K562 (cell line): ENCODE measurements around the gene BLOC1S4. TPM values are rescaled to one million over a fixed set of nuclear protein-coding genes. Genes with fewer than 3 reads are reported as not detected.
A peak's percentile ranks its signal among the peaks of the same experiment; 100 is the strongest.

ENCODE experiments used
- CSDE1 ChIP-seq, 2 experiments: fragments of 450-650 bp; IDR thresholded peaks; 2 replicates each; pipeline ENCODE4 v1.6.1; 2016; ENCODE audit warnings: mild to moderate bottlenecking in 1 of 2
- FOXM1 ChIP-seq, 2 experiments: fragments of 450-650 bp in 1 of 2; sonication (generic) in 1 of 2; formaldehyde crosslinking in 1 of 2; IDR thresholded peaks; 2 replicates each; pipeline versions ENCODE4 v1.6.1 to v1.9.0; 2017 to 2022; ENCODE audit warnings: low read depth in 2 of 2, mild to moderate bottlenecking in 2 of 2, missing genetic modification reagents in 1 of 2, moderate library complexity in 1 of 2
- HIVEP1 ChIP-seq: fragments of 250-450 bp; sonication (Bioruptor Pico); IDR thresholded peaks from 2 replicates; pipeline ENCODE4 v1.4.0; 2020; ENCODE audit warnings: mild to moderate bottlenecking
- MIER1 ChIP-seq: fragments of 450-650 bp; IDR thresholded peaks from 2 replicates; pipeline ENCODE4 v1.6.1; 2016; ENCODE audit warnings: antibody characterized with exemption, mild to moderate bottlenecking, low read depth
- MYBL2 ChIP-seq, 2 experiments: fragments of 450-650 bp in 1 of 2; sonication (generic) in 1 of 2; formaldehyde crosslinking in 1 of 2; IDR thresholded peaks; 2 replicates each; pipeline versions ENCODE4 v1.6.1 to v1.8.1; 2017 to 2022; ENCODE audit warnings: borderline replicate concordance in 1 of 2, inconsistent platforms in 1 of 2, low read depth in 1 of 2, mild to moderate bottlenecking in 1 of 2, missing genetic modification reagents in 1 of 2, moderate library complexity in 1 of 2
- MYNN ChIP-seq, 2 experiments: sonication (generic); formaldehyde crosslinking in 1 of 2; IDR thresholded peaks; 2 replicates each; pipeline versions ENCODE4 v1.5.0 to v1.6.1; 2016 to 2020; ENCODE audit warnings: antibody characterized with exemption in 1 of 2, missing genetic modification reagents in 1 of 2
- NFE2L1 ChIP-seq: fragments of 450-650 bp; IDR thresholded peaks from 2 replicates; pipeline ENCODE4 v1.6.1; 2016; ENCODE audit warnings: missing genetic modification characterization, low read depth, mild to moderate bottlenecking, missing compliant biosample characterization, moderate library complexity, borderline replicate concordance
- PHF21A ChIP-seq: fragments of 450-650 bp; IDR thresholded peaks from 2 replicates; pipeline ENCODE4 v1.6.1; 2017; ENCODE audit warnings: low read depth, borderline replicate concordance
- SAFB ChIP-seq: fragments of 200-400 bp; formaldehyde crosslinking; IDR thresholded peaks from 2 replicates; pipeline ENCODE4 v1.6.1; 2017; ENCODE audit warnings: low read depth, low read length, borderline replicate concordance
- ZBTB8A ChIP-seq: fragments of 450-650 bp; IDR thresholded peaks from 2 replicates; pipeline ENCODE4 v1.6.1; 2018; ENCODE audit warnings: mild to moderate bottlenecking, moderate library complexity; ENCODE audit not compliant: partially characterized antibody
- polyA plus RNA-seq, 8 experiments: library from polyadenylated mRNA; depleted of rRNA in 4 of 8; stranded (reverse) in 5 of 8; unstranded in 3 of 8; fragments of >200 nt; fragmentation: Nextera tagmentation in 2 of 8; fragmentation: Illumina TruSeq in 1 of 8; extraction: Ambion mirVana in 2 of 8; extraction: Trizol in 1 of 8; gene quantifications; 2 replicates each; pipeline versions ENCODE4 v1.2.1 to v1.2.3, GENCODE V29; 2011 to 2014; ENCODE audit warnings: inconsistent platforms in 1 of 8, missing spikeins in 1 of 8
- total RNA-seq, 7 experiments: library from RNA; depleted of rRNA in 6 of 7; stranded (reverse); fragments of >200 nt in 6 of 7; fragmentation: Illumina TruSeq in 2 of 7; extraction: Trizol in 2 of 7; gene quantifications; 2 replicates each; pipeline versions ENCODE4 v1.2.1 to v1.2.3, GENCODE V29; 2011 to 2021; ENCODE audit warnings: low replicate concordance in 1 of 7
- TF ChIP-seq, protein P1 (sequence below): IDR thresholded peaks from 2 replicates; pipeline ENCODE4 v1.6.1; 2016; ENCODE audit warnings: missing genetic modification characterization, missing compliant biosample characterization
- TF ChIP-seq, protein P2 (sequence below): fragments of 250-450 bp; sonication (Bioruptor Pico); IDR thresholded peaks from 2 replicates; pipeline ENCODE4 v1.5.0; 2020; ENCODE audit warnings: mild to moderate bottlenecking
- TF ChIP-seq, protein P3 (sequence below): fragments of 250-450 bp; sonication (Bioruptor Pico); IDR thresholded peaks from 2 replicates; pipeline ENCODE4 v1.4.0; 2020

The BLOC1S4 gene
- total and polyA plus RNA-seq, 9 of the 15 experiments (the other 6 are each of a cell fraction or from before 2014, with no cell fraction given) = 3.1 to 31.6 (median 11.2) TPM

DNA sequence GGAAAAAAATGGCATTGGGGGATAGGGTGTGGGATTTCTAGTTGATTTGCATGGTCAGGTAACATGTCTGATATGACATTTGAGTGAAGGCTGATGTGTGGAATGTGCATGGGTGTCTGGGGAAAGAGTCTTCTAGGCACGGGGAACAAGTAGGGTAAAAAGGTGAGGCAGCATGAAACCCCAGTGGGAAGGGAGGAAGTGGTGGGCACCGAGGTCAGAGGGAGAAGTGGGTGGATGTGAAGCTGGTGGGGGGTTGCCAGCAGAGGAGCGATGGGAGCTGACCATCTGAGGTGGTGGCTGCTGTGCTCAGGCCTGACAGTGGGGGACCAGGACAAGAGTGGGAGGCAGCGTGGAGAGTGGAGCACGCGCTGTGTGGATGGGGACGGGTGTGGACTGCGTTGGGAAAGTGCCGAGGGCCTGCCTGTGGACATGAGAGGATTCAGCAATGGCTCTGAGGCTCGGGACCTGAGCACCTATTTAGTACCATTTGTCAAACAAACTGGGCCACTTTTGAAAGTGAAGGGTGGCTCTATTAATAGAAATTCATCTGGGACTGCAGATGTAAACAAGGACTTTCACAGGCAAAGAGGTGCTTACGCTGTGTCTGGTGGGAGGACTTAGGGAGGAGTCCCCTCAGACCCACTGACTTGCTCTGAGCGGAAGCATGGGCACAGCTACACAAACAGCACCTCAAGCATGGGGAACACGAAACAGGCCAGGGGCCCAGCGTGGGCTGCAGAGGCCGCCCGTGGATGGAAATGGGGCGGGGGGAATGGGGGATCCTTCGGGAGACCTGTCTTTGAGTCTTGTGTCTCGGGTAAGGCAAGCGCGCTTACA, 39.0 kb upstream of the BLOC1S4 start (continued):
- TF ChIP-seq SAFB = peak; percentile 39; the same call in 1 of the 2 replicates
- TF ChIP-seq CSDE1 (IDR thresholded peaks at IDR 0.05) = no peak
- no peak for TF ChIP-seq MIER1
- TF ChIP-seq, protein P1, sequence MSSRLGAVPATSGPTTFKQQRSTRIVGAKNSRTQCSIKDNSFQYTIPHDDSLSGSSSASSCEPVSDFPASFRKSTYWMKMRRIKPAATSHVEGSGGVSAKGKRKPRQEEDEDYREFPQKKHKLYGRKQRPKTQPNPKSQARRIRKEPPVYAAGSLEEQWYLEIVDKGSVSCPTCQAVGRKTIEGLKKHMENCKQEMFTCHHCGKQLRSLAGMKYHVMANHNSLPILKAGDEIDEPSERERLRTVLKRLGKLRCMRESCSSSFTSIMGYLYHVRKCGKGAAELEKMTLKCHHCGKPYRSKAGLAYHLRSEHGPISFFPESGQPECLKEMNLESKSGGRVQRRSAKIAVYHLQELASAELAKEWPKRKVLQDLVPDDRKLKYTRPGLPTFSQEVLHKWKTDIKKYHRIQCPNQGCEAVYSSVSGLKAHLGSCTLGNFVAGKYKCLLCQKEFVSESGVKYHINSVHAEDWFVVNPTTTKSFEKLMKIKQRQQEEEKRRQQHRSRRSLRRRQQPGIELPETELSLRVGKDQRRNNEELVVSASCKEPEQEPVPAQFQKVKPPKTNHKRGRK (tag) = no peak
- TF ChIP-seq HIVEP1 = no peak
- TF ChIP-seq PHF21A = no peak
- TF ChIP-seq, protein P2, sequence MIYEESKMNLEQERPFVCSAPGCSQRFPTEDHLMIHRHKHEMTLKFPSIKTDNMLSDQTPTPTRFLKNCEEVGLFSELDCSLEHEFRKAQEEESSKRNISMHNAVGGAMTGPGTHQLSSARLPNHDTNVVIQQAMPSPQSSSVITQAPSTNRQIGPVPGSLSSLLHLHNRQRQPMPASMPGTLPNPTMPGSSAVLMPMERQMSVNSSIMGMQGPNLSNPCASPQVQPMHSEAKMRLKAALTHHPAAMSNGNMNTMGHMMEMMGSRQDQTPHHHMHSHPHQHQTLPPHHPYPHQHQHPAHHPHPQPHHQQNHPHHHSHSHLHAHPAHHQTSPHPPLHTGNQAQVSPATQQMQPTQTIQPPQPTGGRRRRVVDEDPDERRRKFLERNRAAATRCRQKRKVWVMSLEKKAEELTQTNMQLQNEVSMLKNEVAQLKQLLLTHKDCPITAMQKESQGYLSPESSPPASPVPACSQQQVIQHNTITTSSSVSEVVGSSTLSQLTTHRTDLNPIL = no peak
- TF ChIP-seq, protein P3, sequence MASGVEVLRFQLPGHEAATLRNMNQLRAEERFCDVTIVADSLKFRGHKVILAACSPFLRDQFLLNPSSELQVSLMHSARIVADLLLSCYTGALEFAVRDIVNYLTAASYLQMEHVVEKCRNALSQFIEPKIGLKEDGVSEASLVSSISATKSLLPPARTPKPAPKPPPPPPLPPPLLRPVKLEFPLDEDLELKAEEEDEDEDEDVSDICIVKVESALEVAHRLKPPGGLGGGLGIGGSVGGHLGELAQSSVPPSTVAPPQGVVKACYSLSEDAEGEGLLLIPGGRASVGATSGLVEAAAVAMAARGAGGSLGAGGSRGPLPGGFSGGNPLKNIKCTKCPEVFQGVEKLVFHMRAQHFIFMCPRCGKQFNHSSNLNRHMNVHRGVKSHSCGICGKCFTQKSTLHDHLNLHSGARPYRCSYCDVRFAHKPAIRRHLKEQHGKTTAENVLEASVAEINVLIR (CRISPR knock-in tag) = no peak
- no peak for TF ChIP-seq ZBTB8A
- TF ChIP-seq NFE2L1 = no peak
- no peak for TF ChIP-seq FOXM1 (IDR thresholded peaks at IDR 0.05; ENCODE audit: low read depth)
- 0 out of 2 replicates have a peak, but pooled peaks have one; percentile 43 for TF ChIP-seq FOXM1 (CRISPR knock-in tag; IDR thresholded peaks at IDR 0.05; ENCODE audit: low read depth)
- TF ChIP-seq MYBL2 (IDR thresholded peaks at IDR 0.05; ENCODE audit: low read depth) = no peak
- TF ChIP-seq MYBL2 (CRISPR knock-in tag; IDR thresholded peaks at IDR 0.05; ENCODE audit: borderline replicate concordance) = no peak
- 0 out of 2 replicates have a peak, but pooled peaks have one; percentile 13 for TF ChIP-seq MYNN (IDR thresholded peaks at IDR 0.05)
- TF ChIP-seq MYNN (CRISPR knock-in tag; IDR thresholded peaks at IDR 0.05) = no peak
